GM12892 (cell line): ENCODE results near the gene PRLHR. TPM values are rescaled to one million over a fixed set of nuclear protein-coding genes. Genes with fewer than 3 reads are reported as not detected.
"Not testable (repeated sequence)": the region's sequence is repeated elsewhere in the genome, so short reads cannot be mapped to it uniquely, and the experiment has no call there.

Source experiments
- DNase-seq: peaks from one replicate; pipeline ENCODE4 v3.0.0; 2011; ENCODE audit not compliant: insufficient read length
- FAIRE-seq: peaks from 2 replicates; lab custom pipeline; 2011; peaks lifted over from hg19 to GRCh38; lab: Jason Lieb, UNC
- POLR2A ChIP-seq: IDR thresholded peaks from 2 replicates; pipeline ENCODE4 v1.6.1; 2011; ENCODE audit warnings: low read depth, low read length, control low read depth
- POLR2AphosphoS5 ChIP-seq: IDR thresholded peaks from 2 replicates; pipeline ENCODE4 v1.6.1; 2011; ENCODE audit warnings: low read depth, low read length, control low read depth
- TAF1 ChIP-seq: IDR thresholded peaks from 2 replicates; pipeline ENCODE4 v1.6.1; 2011; ENCODE audit warnings: low read depth, mild to moderate bottlenecking, control low read depth, low read length, borderline replicate concordance
- polyA plus RNA-seq: library from polyadenylated mRNA; unstranded; fragments of >200 nt; gene quantifications from one replicate; pipeline ENCODE4 v1.2.1, GENCODE V29; 2012; ENCODE audit warnings: missing spikeins, inconsistent platforms; ENCODE audit not compliant: missing spikeins

PRLHR gene
- not detected for polyA plus RNA-seq

GRCh38 chr10:118595598-118596425, at the start of gene PRLHR:
PRLHR (minus strand) TSS chr10:118595648; CDS start chr10:118595244, 404 bp downstream.
- DNase-seq (no peak), FAIRE-seq (no peak)
- no peak for TF ChIP-seq POLR2AphosphoS5
- no peak for TF ChIP-seq TAF1
- no peak for TF ChIP-seq POLR2A

- no peak for TF ChIP-seq TAF1
- TF ChIP-seq POLR2A = no peak
- no peak for TF ChIP-seq POLR2AphosphoS5
- DNase-seq (no peak), FAIRE-seq (no peak)
Observed at GRCh38 chr10:118642228-118642627, 46.8 kb upstream of the PRLHR start.

GRCh38 chr10:118638680-118639079, 43.2 kb upstream of the PRLHR start:
- DNase-seq = no peak
- TF ChIP-seq POLR2AphosphoS5 (no peak), TAF1 (no peak), POLR2A (no peak)
- no peak for FAIRE-seq

GRCh38 chr10:118635674-118636402, 40.4 kb upstream of the PRLHR start:
- DNase-seq (no peak), FAIRE-seq (no peak)
- TF ChIP-seq TAF1 (no peak), POLR2A (no peak), POLR2AphosphoS5 (no peak)

GRCh38 chr10:118633786-118634185, 38.3 kb upstream of the PRLHR start:
- DNase-seq (no peak), FAIRE-seq (no peak)
- no peak for TF ChIP-seq POLR2A
- no peak for TF ChIP-seq POLR2AphosphoS5
- TF ChIP-seq TAF1 = no peak

- TF ChIP-seq POLR2A = no peak
- TF ChIP-seq TAF1 = no peak
- no peak for TF ChIP-seq POLR2AphosphoS5
- no peak for DNase-seq
- FAIRE-seq = no peak
Observed at GRCh38 chr10:118629211-118629610, 33.8 kb upstream of the PRLHR start.

GRCh38 chr10:118628397-118628796, 32.9 kb upstream of the PRLHR start:
- TF ChIP-seq POLR2AphosphoS5 (no peak), TAF1 (no peak), POLR2A (no peak)
- no peak for DNase-seq

GRCh38 chr10:118626953-118627352, 31.5 kb upstream of the PRLHR start:
- TF ChIP-seq POLR2A (no peak), POLR2AphosphoS5 (no peak), TAF1 (no peak)
- FAIRE-seq (no peak), DNase-seq (no peak)

More at GRCh38 chr10:118628397-118628796, 32.9 kb upstream of the PRLHR start:
- FAIRE-seq = no peak

GRCh38 chr10:118625504-118625903, 30.1 kb upstream of the PRLHR start:
- FAIRE-seq (no peak), DNase-seq (no peak)
- TF ChIP-seq TAF1 = no peak
- no peak for TF ChIP-seq POLR2AphosphoS5
- no peak for TF ChIP-seq POLR2A

GRCh38 chr10:118624747-118625146, 29.3 kb upstream of the PRLHR start:
- TF ChIP-seq TAF1 = no peak
- TF ChIP-seq POLR2AphosphoS5 = no peak
- TF ChIP-seq POLR2A = no peak
- no peak for DNase-seq
- FAIRE-seq = no peak

- no peak for TF ChIP-seq POLR2A
- TF ChIP-seq POLR2AphosphoS5 = no peak
- no peak for TF ChIP-seq TAF1
- DNase-seq (no peak), FAIRE-seq (no peak)
Observed at GRCh38 chr10:118621304-118621942, 26.0 kb upstream of the PRLHR start.

- DNase-seq, FAIRE-seq: not testable (repeated sequence)
Observed at GRCh38 chr10:118613863-118614262, 18.4 kb upstream of the PRLHR start.

- FAIRE-seq (no peak), DNase-seq (no peak)
- TF ChIP-seq POLR2A (no peak), TAF1 (no peak), POLR2AphosphoS5 (no peak)
Observed at GRCh38 chr10:118610577-118610976, 15.1 kb upstream of the PRLHR start.
